SHP77 (cell line): ENCODE measurements around the gene UGT2A1.
A peak's percentile ranks its signal among the peaks of the same experiment; 100 is the strongest.
"Not testable (repeated sequence)": the region's sequence is repeated elsewhere in the genome, so short reads cannot be mapped to it uniquely, and the experiment has no call there.

ENCODE experiments used
- DNase-seq, 2 experiments: peaks; one replicate each; lab custom pipeline; 2025; lab: John Stamatoyannopoulos, UW

UGT2A1 gene

DNA sequence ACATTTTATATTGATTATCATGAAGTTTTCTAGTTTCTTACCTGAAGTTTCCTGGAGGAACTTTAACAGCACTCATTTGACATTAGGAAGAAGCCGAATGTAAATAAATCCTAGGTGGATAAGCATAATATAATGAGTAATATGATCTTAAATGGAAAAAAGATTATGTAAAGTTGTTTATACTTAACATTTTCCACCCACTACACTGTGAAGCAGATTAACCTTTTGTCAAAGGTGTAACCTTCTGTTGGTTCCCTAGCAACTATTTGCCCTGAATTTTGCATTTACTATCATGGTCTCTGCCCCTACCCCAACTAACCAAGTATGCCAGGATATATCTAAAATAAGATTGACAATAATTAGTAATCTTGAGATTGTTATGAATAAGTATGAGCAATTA is at the start of gene UGT2A1:
Gene UGT2A1 (minus strand): TSS at position 101 of the 400 bp plus-strand sequence. CDS start 5,603 bp downstream, outside the sequence.
- DNase-seq = no peak

DNA sequence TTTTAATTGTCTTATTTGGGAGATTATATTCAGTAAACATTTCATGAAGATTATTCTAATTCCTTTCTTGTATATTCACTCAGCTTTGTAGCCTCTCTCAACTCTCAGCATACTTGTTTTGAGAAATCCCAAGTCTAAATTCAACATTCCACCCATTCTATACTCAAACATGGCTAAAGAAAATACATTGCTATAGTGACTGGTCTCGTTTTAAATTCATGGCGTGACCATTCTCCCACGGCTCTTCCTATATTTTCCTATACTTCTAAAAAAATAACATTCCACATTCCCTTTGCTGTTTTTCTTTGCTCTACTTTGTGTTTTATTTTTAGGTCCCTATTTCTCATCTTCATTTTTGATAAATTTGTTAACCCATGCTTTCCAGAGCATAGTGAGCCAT is 49.2 kb upstream of the UGT2A1 start:
- DNase-seq = no peak

DNA sequence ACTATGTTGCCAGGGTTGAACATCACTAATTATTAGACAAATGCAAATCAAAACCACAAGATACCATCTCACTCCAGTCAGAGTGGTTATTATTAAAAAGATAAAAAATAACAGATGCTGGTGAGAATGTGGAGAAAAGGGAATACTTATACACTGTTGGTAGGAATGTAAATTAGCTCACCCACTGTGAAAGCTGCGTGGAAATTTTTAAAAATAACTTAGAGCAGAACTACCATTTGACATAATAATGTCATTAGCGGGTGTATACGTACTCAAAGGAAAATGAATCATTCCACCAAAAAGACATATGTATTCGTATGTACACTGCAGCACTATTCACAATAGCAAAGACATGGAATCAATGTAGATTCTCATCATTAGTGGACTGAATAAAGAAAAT is 48.6 kb upstream of the UGT2A1 start:
- no peak for DNase-seq

DNA sequence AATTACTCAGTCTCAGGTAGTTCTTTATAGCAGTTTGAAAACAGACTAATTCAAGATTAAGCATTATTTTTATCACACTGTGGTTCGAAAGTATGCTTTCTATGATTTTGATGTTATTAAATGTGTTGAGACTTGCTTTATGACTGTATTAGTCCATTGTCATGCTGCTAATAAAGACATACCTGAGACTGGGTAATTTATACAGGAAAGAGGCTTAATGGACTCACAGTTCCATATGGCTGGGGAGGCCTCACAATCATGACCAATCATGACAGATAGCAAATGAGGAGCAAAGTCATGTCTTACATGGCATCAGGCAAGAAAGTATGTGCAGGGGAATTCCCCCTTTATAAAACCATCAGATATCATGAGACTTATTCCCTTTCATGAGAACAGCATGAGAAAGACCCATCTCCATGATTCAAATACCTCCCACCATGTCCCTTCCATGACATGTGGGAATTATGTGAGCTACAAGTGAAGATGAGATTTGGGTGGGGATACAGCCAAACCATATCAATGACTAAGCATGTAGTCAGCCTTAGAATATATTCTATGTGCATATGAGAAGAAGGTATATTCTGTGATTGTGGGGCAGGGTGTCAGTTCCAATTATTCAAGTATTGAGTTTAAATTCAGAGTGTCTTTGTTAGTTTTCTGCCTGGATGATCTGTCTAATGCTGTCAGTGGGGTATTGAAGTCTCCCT is 44.6 kb upstream of the UGT2A1 start:
- DNase-seq = no peak

DNA sequence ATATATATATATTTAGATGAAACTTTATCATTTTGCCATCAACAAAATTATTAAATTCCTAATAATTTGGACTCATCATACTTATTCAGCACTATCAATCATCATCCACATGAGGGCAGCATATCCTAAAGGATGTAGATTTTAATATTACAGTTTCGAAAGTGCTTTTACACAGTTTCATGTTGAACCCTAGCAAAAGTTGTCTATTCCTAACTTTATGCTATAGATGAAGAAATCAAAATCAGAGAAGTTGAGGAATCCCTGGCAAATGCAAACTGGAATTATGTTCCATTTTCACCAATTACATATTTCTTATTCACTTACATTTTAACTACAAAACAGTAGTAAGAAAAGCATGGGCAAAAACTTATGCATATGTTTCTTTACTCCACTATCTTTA is 36.6 kb upstream of the UGT2A1 start:
- peak in 1 of 2 experiments; percentile 8 for DNase-seq

DNA sequence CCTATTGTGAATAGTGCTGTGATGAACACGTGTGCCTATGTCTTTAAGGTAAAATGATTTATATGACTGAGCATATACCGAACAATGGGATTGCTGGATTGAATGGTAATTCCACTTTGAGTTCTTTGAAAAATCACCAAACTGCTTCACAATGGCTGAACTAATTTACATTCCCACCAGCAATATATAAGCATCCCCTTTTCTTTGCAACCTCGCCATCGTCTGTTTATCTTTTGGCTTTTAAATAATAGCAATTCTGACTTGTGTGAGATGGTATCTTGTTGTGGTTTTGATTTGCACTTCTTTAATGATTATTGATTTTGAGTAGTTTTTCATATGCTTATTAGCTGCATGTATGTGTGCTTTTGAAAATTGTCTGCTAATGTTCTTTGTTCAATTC is 31.8 kb upstream of the UGT2A1 start:
- DNase-seq = no peak

DNA sequence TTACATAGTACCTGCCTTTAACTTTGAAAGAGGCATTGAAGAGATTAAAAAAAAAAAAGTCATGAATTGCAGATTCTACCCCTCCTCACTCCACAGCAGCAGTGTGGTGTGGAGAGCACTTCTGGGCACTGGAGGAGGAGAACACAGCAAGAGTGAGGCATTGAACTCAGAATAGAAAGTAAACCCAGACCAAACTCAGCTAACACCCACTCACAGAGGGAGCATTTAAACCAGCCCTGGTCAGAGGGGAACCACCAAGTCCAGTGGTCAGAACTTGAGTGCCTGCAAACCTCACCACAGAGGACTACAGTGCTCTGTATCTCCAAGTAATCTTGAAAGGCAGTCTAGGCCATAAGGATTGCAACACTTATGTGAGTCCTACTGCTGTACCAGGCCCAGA is 15.6 kb upstream of the UGT2A1 start:
- DNase-seq = no peak

DNA sequence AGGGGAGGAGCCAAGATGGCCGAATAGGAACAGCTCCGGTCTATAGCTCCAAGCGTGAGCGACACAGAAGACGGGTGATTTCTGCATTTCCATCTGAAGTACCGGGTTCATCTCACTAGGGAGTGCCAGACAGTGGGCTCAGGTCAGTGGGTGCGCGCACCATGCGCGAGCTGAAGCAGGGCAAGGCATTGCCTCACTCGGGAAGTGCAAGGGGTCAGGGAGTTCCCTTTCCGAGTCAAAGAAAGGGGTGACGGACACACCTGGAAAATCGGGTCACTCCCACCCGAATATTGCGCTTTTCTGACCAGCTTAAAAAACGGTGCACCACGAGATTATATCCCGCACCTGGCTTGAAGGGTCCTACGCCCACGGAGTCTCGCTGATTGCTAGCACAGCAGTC is 11.0 kb upstream of the UGT2A1 start:
- peak; percentile 5 to 22 for DNase-seq

DNA sequence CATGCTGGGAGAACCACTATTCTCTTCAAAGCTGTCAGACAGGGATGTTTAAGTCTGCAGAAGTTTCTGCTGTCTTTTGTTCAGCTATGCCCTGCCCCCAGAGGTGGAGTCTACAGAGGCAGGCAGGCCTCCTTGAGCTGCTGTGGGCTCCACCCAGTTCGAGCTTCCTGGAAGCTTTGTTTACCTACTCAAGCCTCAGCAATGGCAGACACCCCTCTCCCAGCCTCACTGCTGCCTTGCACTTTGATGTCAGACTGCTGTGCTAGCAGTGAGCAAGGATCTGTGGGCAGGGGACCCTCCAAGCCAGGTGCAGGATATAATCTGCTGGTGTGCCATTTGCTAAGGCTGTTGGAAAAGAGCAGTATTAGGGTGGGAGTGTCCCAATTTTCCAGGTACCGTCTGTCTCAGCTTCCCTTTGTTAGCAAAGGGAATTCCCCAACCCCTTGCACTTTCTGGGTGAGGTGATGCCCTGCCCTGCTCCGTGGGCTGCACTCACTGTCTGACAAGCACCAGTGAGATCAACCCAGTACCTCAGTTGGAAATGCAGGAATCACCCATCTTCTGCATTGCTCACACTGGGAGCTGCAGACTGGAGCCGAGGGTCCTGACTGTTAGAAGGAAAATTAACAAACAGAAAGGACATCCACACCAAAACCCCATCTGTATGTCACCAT is 8.2 kb upstream of the UGT2A1 start:
- DNase-seq = not testable (repeated sequence)

DNA sequence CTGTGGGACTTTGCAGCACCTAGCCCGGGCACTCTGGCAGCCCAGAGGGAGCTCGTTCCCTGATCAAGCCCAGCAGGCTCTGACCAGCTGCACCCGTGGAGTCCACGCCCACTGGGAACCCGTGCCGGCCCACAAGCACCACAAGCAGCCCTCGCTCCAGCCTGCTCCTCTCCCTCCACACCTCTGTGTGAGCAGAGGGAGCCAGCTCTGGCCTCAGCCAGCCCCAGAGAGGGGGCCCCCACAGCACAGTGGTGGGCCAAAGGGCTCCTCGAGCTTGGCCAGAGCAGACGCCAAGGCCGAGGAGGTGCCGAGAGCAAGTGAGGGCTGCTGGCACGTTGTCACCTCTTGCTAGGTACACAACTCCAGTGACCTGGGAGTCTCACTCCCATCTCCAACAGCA is 5.1 kb upstream of the UGT2A1 start:
- DNase-seq = no peak

DNA sequence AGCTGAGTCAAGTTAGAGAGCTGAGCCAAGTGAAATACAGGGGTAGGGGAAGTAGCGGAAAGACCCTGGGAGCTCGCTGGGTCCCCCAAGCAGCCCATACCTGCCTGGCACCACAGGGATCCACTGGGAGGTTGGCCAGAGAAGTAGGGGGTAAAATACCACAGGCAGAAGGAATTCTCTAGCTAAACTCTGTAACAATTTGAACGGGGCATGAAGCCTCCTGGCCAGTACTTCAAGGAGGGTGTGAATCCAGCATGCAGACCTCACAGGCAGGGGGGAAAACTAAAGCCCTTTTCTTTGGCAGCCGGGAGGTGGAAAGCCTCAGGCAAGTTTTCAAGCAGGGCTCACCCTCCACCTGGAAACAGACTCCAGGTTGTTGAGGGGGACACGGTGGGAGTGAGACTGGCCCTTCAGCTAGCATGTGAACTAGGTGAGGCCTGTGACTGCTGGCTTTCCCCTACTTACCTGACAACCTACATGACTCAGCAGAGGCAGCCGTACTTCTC is 3.7 kb upstream of the UGT2A1 start:
- no peak for DNase-seq

DNA sequence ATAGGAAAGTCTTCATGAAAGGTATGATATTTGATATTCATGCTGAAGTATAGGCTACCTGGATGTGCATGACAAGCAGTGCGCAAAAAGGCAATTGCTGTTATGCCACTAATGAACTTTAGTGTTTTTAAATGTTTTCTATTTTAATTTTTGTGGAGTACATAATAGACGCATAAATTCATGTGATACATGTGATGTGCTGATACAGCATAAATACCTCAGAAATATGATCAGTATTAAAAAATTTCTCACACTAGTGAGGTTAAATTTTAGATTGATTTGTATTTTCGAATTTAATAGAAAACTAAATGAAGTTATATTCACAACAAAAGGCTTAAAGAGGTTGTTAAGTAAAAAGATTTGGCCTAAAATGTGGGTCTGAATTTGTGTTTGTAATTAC is 2.2 kb downstream of the UGT2A1 start:
- no peak for DNase-seq

DNA sequence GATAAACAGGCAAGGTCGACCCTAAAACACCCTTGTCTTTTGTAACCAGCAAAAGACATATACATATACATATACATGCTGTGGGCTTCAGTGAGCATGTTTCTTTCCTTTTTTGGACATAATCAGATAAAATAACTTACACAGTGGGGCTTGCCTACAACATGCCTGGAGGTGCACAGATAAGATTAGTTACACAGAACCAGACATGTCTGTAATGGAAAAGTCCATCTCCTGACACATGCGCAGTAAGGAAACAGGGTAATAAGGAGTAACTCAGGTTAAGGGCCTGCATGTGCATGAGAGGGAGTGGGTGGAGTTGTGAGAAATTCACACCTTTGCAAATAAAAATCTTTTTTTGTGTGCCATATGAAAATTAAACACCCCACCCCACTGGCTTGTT is 3.4 kb downstream of the UGT2A1 start:
- no peak for DNase-seq

DNA sequence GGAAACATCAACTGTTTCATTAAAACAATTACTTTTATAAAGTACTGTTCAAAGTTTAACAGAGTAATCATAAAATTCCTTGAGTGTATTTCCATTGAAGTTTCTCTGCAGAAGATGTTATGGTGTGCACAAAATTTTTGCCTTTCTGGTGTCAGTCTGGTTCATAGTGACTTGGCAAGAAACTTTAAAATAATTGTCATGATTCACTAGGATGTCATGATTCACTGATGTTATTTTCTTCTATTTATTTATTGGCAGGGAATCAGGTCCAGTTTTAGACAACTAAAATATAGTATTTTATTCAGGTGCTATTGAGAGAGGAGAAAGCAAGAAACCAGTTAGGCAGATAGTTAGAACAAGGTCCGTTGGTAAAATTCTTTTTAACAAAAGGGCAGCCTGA is 3.8 kb downstream of the UGT2A1 start:
- no peak for DNase-seq

DNA sequence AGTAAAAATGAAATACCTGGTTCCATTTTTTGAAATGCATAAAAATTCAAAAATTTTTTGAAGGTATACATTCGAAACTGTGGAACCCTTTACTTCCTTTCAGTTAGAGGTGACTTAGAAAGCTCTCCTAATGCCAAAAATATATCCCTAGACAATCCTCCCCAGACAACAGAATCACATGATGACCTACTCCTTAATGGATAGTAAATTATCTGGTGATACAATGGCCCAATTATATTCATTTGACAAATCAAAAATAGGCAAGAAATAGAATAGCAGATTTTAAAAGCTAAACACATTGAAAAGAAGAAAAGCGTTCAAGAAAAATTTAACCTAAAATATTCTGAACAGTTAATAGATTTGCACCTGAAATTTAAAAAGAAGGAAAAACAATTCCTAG is 10.1 kb downstream of the UGT2A1 start:
- no peak for DNase-seq

DNA sequence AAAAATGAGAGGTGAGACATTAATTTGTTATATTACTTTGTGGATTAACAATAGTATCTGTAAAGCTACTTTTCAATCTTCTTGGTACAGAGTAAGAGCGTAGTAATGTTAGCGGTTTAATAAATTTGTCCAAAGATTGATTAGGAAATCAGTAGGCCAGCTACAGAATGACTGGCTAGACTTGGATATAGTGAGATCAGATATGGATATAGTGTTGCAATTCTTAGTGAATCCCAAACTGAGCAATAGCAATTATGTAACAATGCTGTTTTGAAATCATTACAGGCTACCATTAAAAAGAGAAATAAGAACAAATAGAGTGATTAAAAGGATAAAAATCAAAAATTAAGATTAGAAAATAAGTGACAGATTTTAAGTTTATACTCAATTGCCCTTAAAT is 12.8 kb downstream of the UGT2A1 start:
- DNase-seq = no peak

DNA sequence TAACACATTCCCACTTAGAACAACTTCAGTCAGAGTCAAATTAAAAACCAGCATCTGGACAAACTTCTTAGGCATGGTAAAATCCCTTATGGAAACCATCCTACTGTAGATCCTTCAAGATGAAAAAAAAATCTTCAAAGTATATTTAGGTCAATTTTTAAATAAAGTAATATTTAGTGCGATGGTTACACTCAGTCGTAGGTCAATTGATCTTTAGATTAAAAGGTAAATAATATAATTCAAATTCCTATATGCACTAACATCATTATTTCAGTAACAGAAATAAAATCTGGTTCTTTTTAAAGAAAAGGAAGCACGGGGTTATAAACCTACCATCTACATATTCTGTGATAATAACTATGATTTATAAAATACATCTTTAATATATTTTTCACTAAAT is 13.5 kb downstream of the UGT2A1 start, which contains the start of gene UGT2A2:
Gene UGT2A2 (minus strand): TSS at position 101 of the 400 bp plus-strand sequence. CDS start 2 bp downstream, at position 99.
- DNase-seq = no peak

DNA sequence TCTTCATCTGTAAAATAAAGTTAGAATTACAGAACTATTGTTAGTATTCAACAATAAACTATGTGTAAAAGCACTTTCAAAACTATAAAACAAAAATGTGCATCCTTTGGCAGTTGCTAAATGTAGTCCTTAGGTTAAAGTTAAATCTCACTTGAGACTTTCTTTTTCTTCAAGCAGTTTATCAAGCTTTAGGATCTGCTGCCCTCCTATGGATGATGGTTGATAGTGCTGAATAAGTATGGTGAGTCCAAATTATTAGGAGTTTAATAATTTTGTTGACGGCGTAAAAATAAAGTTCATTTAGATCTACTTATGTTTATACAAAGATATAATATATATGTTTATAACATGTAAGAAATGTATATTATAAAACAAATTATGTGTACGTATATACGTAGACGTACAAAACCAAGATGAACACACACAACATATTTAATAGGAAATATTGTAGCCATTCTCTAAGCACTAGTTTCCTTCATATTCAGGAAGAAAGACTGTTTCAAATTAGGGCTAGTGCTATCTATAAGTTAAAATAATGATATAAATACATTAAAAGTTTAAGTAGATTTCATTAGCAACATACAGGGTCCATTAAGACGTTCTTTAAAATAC is 35.9 kb downstream of the UGT2A1 start:
- peak; percentile 21 to 22 for DNase-seq

DNA sequence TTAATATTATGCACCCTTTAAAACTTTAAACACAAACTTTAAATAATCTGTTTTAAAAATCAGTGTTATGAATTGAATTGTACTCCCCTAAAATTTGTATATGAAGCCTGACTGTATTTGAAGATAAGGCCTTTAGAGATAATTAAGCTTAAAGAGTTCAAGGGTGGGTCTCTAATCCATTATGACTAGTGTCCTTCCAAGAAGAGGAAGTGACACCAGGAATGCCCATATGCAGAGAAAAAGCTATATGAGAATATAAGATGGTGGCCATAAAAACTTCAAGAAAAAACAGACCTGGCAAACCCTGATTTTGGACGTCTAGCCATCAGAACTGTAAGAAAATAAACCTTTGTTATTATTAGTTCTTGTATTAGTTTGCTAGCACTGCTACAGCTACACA is 42.6 kb downstream of the UGT2A1 start:
- no peak for DNase-seq

DNA sequence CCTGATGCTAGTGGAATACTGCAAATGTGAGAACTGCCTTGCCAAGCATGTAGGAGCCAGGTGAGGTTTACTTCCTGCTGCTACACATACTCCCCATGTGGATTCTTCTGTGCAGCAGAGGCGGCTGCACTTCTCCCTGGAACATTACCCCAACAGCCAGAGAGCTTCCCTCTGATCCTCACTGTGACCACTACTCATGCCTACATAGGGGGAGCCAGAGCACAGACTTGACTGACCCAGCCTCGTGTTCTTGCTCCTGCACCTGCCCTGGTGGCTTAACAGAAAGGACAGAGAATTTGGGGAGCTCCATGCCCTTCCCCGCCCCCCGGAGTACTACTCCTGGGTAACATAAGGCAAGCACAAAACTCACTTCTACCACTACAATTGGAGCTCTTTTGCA is 52.0 kb downstream of the UGT2A1 start:
- DNase-seq = no peak

DNA sequence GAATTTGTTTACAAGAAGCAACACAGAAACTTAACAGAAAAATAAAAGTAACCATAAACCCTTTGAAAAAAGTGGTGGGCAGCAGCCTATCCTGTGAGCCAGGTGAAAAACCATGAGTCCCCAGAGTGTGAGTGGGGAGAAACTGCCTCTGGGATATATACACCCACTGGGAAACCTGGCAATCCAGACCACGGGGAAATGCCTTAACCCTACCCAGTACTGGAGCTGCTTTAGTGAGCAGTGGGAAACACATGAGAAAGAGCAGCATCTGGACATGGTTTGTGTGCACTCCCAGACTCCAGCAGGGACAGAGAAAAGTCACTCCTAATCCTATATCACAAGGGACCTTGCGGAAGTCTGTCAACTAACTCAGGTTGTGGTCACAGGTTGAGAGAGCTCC is 53.0 kb downstream of the UGT2A1 start:
- DNase-seq = no peak

DNA sequence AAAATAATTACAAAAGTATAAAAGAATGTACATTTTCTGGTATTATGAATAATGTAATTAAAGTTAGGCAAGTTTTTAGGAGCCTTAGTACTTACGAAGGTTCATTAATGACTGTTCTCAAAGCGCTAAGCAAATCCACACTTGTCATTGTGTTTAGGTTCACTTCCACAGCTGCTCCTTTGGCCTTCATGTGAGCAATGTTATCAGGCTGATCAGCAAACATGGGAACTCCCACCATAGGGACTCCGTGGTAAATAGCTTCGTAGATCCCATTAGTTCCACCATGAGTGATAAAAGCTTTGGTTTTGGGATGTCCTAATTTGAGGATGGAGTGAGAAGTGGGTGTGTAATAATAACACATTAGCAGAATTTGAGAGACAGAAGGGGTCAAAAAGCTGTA is 58.7 kb downstream of the UGT2A1 start:
- DNase-seq = no peak

DNA sequence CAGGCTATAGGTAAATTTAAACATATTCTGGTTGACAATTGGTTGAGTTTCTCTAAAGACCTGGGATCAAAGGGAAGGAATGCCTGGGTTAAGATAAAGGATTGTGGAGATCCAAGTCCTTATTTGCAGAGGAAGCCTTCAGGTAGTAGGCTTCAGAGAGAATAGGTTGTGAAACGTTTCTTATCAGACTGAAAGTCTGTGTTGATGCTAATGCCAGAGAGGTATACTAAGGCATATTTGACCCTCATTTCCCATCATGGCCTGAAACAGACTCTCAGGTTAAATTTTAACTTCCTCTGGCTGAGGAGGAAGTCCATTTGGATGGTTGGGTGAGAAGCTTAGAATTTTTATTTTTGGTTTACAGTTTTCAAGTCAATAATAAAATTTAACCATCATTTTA is 61.7 kb downstream of the UGT2A1 start:
- no peak for DNase-seq
